GM12878 (cell line): Measurements from ENCODE around the gene ZBTB38. TPM values are rescaled to one million over a fixed set of nuclear protein-coding genes. Genes with fewer than 3 reads are reported as not detected.

ENCODE experiments used
- ATAC-seq: fragments of 200-7000 bp; cut with Tn5 transposase; 3 replicates; pipeline ENCODE4 v1.9.1; 2020; ENCODE audit warnings: mild to moderate bottlenecking, moderate library complexity
- BruUV-seq: library from RNA; stranded (reverse); fragments of 400-500 nt; replicated peaks from 2 replicates; lab custom pipeline; 2021; lab: Mats Ljungman, UMichigan
- CTCF ChIA-PET: fragments of 300-600 bp; sonication (Branson Sonifier 250); formaldehyde crosslinking; extraction: SDS; loops from one replicate; lab custom pipeline; 2021; ENCODE audit warnings: inconsistent platforms; lab: Yijun Ruan, JAX
- POLR2A ChIA-PET: fragments of 350-600 bp; formaldehyde crosslinking; extraction: SDS; loops from one replicate; lab custom pipeline; 2021; ENCODE audit warnings: inconsistent platforms; lab: Charles Lee
- RAD21 ChIA-PET: fragments of 300-600 bp; sonication (Branson Sonifier 250); formaldehyde crosslinking; loops from one replicate; lab custom pipeline; 2023; ENCODE audit warnings: antibody characterized with exemption; ENCODE audit not compliant: unreplicated experiment; lab: Charles Lee
- SMC1A ChIA-PET: fragments of 300-600 bp; sonication (Branson Sonifier 250); formaldehyde crosslinking; loops from one replicate; lab custom pipeline; 2023; ENCODE audit not compliant: unreplicated experiment, uncharacterized antibody; lab: Charles Lee
- DNase-seq: peaks from one replicate; pipeline ENCODE4 v3.0.0-alpha.2; 2011; ENCODE audit warnings: low read depth, low spot score
- FAIRE-seq: peaks from 3 replicates; lab custom pipeline; 2011; peaks lifted over from hg19 to GRCh38; lab: Jason Lieb, UNC
- H2AFZ ChIP-seq: 2 replicates; pipeline ENCODE4 v1.6.0; 2011; ENCODE audit warnings: low read depth, low read length, control low read depth; ENCODE audit not compliant: control insufficient read depth
- H3K27ac ChIP-seq: 2 replicates; pipeline ENCODE4 v1.5.1; 2011; ENCODE audit warnings: control low read depth; ENCODE audit not compliant: control insufficient read depth, insufficient read depth
- H3K27me3 ChIP-seq, 2 experiments: replicated peaks in 1 of 2; 2 replicates each; pipeline versions ENCODE4 v1.6.0 to v1.6.1; 2011; ENCODE audit warnings: low read length in 1 of 2; ENCODE audit not compliant: control insufficient read depth in 2 of 2, insufficient read depth in 2 of 2
- H3K36me3 ChIP-seq, 2 experiments: 2 replicates each; pipeline ENCODE4 v1.5.1; 2011; ENCODE audit warnings: low read length in 1 of 2; ENCODE audit not compliant: control insufficient read depth in 2 of 2, insufficient read depth in 2 of 2
- H3K4me1 ChIP-seq: 2 replicates; pipeline ENCODE4 v1.6.1; 2011; ENCODE audit warnings: mild to moderate bottlenecking, low read length, moderate library complexity, mixed read lengths; ENCODE audit not compliant: control insufficient read depth, insufficient read depth
- H3K4me2 ChIP-seq: 2 replicates; pipeline ENCODE4 v1.6.0; 2011; ENCODE audit warnings: control low read depth; ENCODE audit not compliant: control insufficient read depth, insufficient read depth
- H3K4me3 ChIP-seq: fragments of 200-600 bp; sonication (generic); 2 replicates; pipeline ENCODE4 v1.5.1; 2016
- H3K79me2 ChIP-seq: 2 replicates; pipeline ENCODE4 v1.6.0; 2011; ENCODE audit warnings: low read length; ENCODE audit not compliant: control insufficient read depth, insufficient read depth
- H3K9ac ChIP-seq: 2 replicates; pipeline ENCODE4 v1.8.0; 2011; ENCODE audit warnings: low read length, control low read depth, mixed read lengths; ENCODE audit not compliant: control insufficient read depth, insufficient read depth
- H3K9me3 ChIP-seq: replicated peaks from 3 replicates; pipeline ENCODE4 v1.5.1; 2011; ENCODE audit warnings: mild to moderate bottlenecking, low read length; ENCODE audit not compliant: control insufficient read depth, insufficient read depth
- H4K20me1 ChIP-seq: 2 replicates; pipeline ENCODE4 v1.6.0; 2011; ENCODE audit not compliant: control insufficient read depth, insufficient read depth
- BCL3 ChIP-seq: IDR thresholded peaks from 2 replicates; pipeline ENCODE4 v1.6.1; 2011; ENCODE audit warnings: borderline replicate concordance, low read depth, mild to moderate bottlenecking, moderate library complexity, low read length; ENCODE audit not compliant: insufficient read depth, poor library complexity, severe bottlenecking
- CEBPB ChIP-seq, 2 experiments: fragments of 150-350 bp in 1 of 2; IDR thresholded peaks; 2 replicates each; pipeline ENCODE4 v1.6.1; 2012 to 2014; ENCODE audit warnings: low read depth in 2 of 2, low read length in 2 of 2, borderline replicate concordance in 1 of 2, inconsistent platforms in 1 of 2
- CEBPZ ChIP-seq: fragments of 150-350 bp; IDR thresholded peaks from 2 replicates; pipeline ENCODE4 v1.6.1; 2016; ENCODE audit warnings: low read depth, low read length
- EED ChIP-seq: sonication (generic); IDR thresholded peaks from 2 replicates; pipeline ENCODE4 v1.6.1; 2016; ENCODE audit warnings: antibody characterized with exemption, low read depth
- EGR1 ChIP-seq, 2 experiments: IDR thresholded peaks; 1 replicate in 1 of 2; 2 replicates in 1 of 2; pipeline ENCODE4 v1.6.1; 2011 to 2012; ENCODE audit warnings: low read depth in 2 of 2, low read length in 2 of 2, borderline replicate concordance in 1 of 2, mild to moderate bottlenecking in 1 of 2, moderate library complexity in 1 of 2
- ETV6 ChIP-seq, 2 experiments: fragments of 450-650 bp in 1 of 2; IDR thresholded peaks in 1 of 2; conservative IDR thresholded peaks in 1 of 2; 2 replicates each; pipeline ENCODE4 v1.6.1; 2014; ENCODE audit warnings: antibody characterized with exemption in 1 of 2, borderline replicate concordance in 1 of 2, low read depth in 1 of 2, mild to moderate bottlenecking in 1 of 2, moderate library complexity in 1 of 2
- GABPA ChIP-seq: IDR thresholded peaks from 2 replicates; pipeline ENCODE4 v1.6.1; 2014; ENCODE audit warnings: antibody characterized with exemption, low read depth, mild to moderate bottlenecking, inconsistent platforms
- LARP7 ChIP-seq: fragments of 450-650 bp; IDR thresholded peaks from 2 replicates; pipeline ENCODE4 v1.6.1; 2017; ENCODE audit warnings: mild to moderate bottlenecking
- MTA3 ChIP-seq: IDR thresholded peaks from 2 replicates; pipeline ENCODE4 v1.6.1; 2012; ENCODE audit warnings: low read length, inconsistent platforms, borderline replicate concordance
- RAD51 ChIP-seq: fragments of 450-650 bp; IDR thresholded peaks from 2 replicates; pipeline ENCODE4 v1.6.1; 2016; ENCODE audit warnings: moderate library complexity, mild to moderate bottlenecking, inconsistent platforms
- RUNX3 ChIP-seq: IDR thresholded peaks from 2 replicates; pipeline ENCODE4 v1.6.1; 2012; ENCODE audit warnings: low read length, inconsistent platforms
- ZBTB4 ChIP-seq: fragments of 450-650 bp; formaldehyde crosslinking; IDR thresholded peaks from 2 replicates; pipeline ENCODE4 v1.4.0; 2022; ENCODE audit warnings: mild to moderate bottlenecking, moderate library complexity
- WGBS: methylation state at CpG from one replicate; pipeline ENCODE4 v1.1.6; 2016; ENCODE audit warnings: low lambda C conversion rate; ENCODE audit not compliant: insufficient replicate concordance, insufficient coverage; ENCODE audit errors: missing lambda C conversion rate; 5-methylcytosine and 5-hydroxymethylcytosine counted together
- in situ Hi-C: fragments of 300-500 bp; cut with MboI; formaldehyde crosslinking; loops from 9 replicates; pipeline ENCODE4 v1.14.3; 2018; ENCODE audit warnings: mixed read lengths
- intact Hi-C: fragments of 100-400 bp; cut with micrococcal nuclease; formaldehyde crosslinking; loops from one replicate; pipeline ENCODE4 v1.14.2; 2022; ENCODE audit not compliant: unreplicated experiment
- polyA plus RNA-seq, 11 experiments: library from polyadenylated mRNA; depleted of rRNA in 4 of 11; unstranded in 6 of 11; stranded (reverse) in 5 of 11; fragments of >200 nt; fragmentation: Nextera tagmentation in 4 of 11; fragmentation: Illumina TruSeq in 1 of 11; extraction: Ambion mirVana in 4 of 11; extraction: Trizol in 1 of 11; gene quantifications; 1 replicate in 1 of 11; 2 replicates in 10 of 11; pipeline versions ENCODE4 v1.2.1 to v1.2.3, GENCODE V29; 2011 to 2016; ENCODE audit warnings: inconsistent platforms in 2 of 11, missing spikeins in 2 of 11, low read depth in 1 of 11
- total RNA-seq, 4 experiments: library from RNA; depleted of rRNA in 3 of 4; stranded (reverse); fragments of >200 nt in 3 of 4; fragmentation: Illumina TruSeq in 1 of 4; extraction: Trizol in 1 of 4; gene quantifications; 2 replicates each; pipeline versions ENCODE4 v1.2.1 to v1.2.3, GENCODE V29; 2013 to 2021

ZBTB38 gene
- total and polyA plus RNA-seq, 10 of the 15 experiments (the other 5 are each of a cell fraction or from before 2014, with no cell fraction given) = 34.2 to 115 (median 88.6) TPM

GRCh38 chr3:141346418-141346817 is 21.9 kb upstream of the ZBTB38 start (continued):
- TF ChIP-seq ZBTB4 (CRISPR knock-in tag) (no peak), MTA3 (0 out of 2 replicates have a peak, but pooled peaks have one; percentile 42)

GRCh38 chr3:141346839-141347238 is 21.5 kb upstream of the ZBTB38 start:
- ChIA-PET CTCF (interaction anchor here (0.6 to 6.4 kb wide), 11 partner anchors 8 to 215 kb away, joined by 3 to 61 read pairs (median 7); no protein-coding TSS in a partner anchor), RAD21 (interaction anchor here (0.8 to 2.8 kb wide), 6 partner anchors 10 to 105 kb away, joined by 3 to 20 read pairs (median 6); no protein-coding TSS in a partner anchor), SMC1A (interaction anchor here (0.8 to 3.3 kb wide), 12 partner anchors 9 to 106 kb away, joined by 3 to 41 read pairs (median 10); no protein-coding TSS in a partner anchor), POLR2A (interaction anchor here (1.1 to 2.8 kb wide), 3 partner anchors 10 to 95 kb away, joined by 6 to 20 read pairs (median 6); no protein-coding TSS in a partner anchor)
- H3K27me3 ChIP-seq = no peaks in the 10 kb centered on the region
- ATAC-seq (no peak), DNase-seq (no peak), FAIRE-seq (peak; percentile 23)
- H3K4me3 ChIP-seq = no peak overlapping the region
- H3K36me3 ChIP-seq = no peaks in the 10 kb centered on the region
- no peaks in the 10 kb centered on the region for H3K79me2 ChIP-seq
- intact Hi-C loops = no loop called here
- peaks cover 12% of the 10 kb centered on the region; the same call in 1 of the 2 replicates for H3K4me1 ChIP-seq
- in situ Hi-C loops = no loop called here
- H3K9me3 ChIP-seq = no peaks in the 10 kb centered on the region
- 39% methylated on average over 5 of the region's 5 CpGs for WGBS
- no peak overlapping the region for H3K9ac ChIP-seq
- H4K20me1 ChIP-seq = no peaks in the 10 kb centered on the region
- H2AFZ ChIP-seq = peak overlapping the region; percentile 45
- no peak overlapping the region for H3K27ac ChIP-seq
- peak overlapping the region; percentile 29 for H3K4me2 ChIP-seq
- no TSS peak for BruUV-seq
- TF ChIP-seq GABPA = 0 out of 2 replicates have a peak, but pooled peaks have one; percentile 20
- no peak for TF ChIP-seq LARP7
- TF ChIP-seq RUNX3 = 0 out of 2 replicates have a peak, but pooled peaks have one; percentile 22
- TF ChIP-seq RAD51 = no peak
- TF ChIP-seq MTA3 = 0 out of 2 replicates have a peak, but pooled peaks have one; percentile 45
- 0 out of 3 replicates have a peak, but pooled peaks of 1 of the 2 experiments have one; percentile 29 for TF ChIP-seq EGR1 (IDR thresholded peaks at IDR 0.05; ENCODE audit: borderline replicate concordance in 1 of 2, low read depth in 2 of 2, low read length in 2 of 2)
- TF ChIP-seq ETV6 (conservative IDR thresholded peaks at IDR 0.05 in 1 of 2, IDR thresholded peaks at IDR 0.05 in 1 of 2; ENCODE audit: borderline replicate concordance in 1 of 2, low read depth in 1 of 2) = 0 out of 4 replicates have a peak, but pooled peaks of 1 of the 2 experiments have one; percentile 41
- peak; percentile 32; the same call in 1 of the 2 replicates for TF ChIP-seq EED
- no peak for TF ChIP-seq BCL3
- TF ChIP-seq CEBPZ = no peak
- no peak for TF ChIP-seq CEBPB (IDR thresholded peaks at IDR 0.05; ENCODE audit: borderline replicate concordance in 1 of 2, low read depth in 2 of 2, low read length in 2 of 2)
